HCT116 (cell line): ENCODE data around the gene MLPH. TPM values are rescaled to one million over a fixed set of nuclear protein-coding genes. Genes with fewer than 3 reads are reported as not detected.

Experiments
- ATAC-seq: fragments of 200-7000 bp; cut with Tn5 transposase; 2 replicates; pipeline ENCODE4 v1.9.1; 2020; ENCODE audit warnings: mild to moderate bottlenecking, moderate library complexity
- BruUV-seq: library from RNA; stranded (reverse); fragments of 400-500 nt; replicated peaks from 2 replicates; lab custom pipeline; 2021; lab: Mats Ljungman, UMichigan
- CTCF ChIA-PET: fragments of 300-600 bp; sonication (Branson Sonifier 250); formaldehyde crosslinking; loops from one replicate; lab custom pipeline; 2021; ENCODE audit warnings: antibody characterized with exemption; lab: Charles Lee
- POLR2A ChIA-PET: fragments of 300-600, 350-600 bp; sonication (Branson Sonifier 250); formaldehyde crosslinking; loops from one replicate; lab custom pipeline; 2021; ENCODE audit warnings: antibody characterized with exemption; lab: Charles Lee
- RAD21 ChIA-PET, 2 experiments: fragments of 300-600 bp; sonication (Branson Sonifier 250); formaldehyde crosslinking; loops; one replicate each; lab custom pipeline; 2023; ENCODE audit warnings: low total read pairs in 2 of 2; ENCODE audit not compliant: uncharacterized antibody in 2 of 2, unreplicated experiment in 2 of 2, low non-redundant PET in 1 of 2; lab: Charles Lee
- DNase-seq: peaks from one replicate; pipeline ENCODE4 v3.0.0-alpha.2; 2010; ENCODE audit warnings: low read depth, low spot score
- H2AFZ ChIP-seq: fragments of 200-600 bp; shearing (Covaris generic), sonication (generic); 2 replicates; pipeline ENCODE4 v1.6.1; 2017; ENCODE audit warnings: low read depth, mixed run types, mixed read lengths, antibody characterized with exemption, low read length; ENCODE audit not compliant: poor library complexity, severe bottlenecking
- H3K27ac ChIP-seq: 2 replicates; pipeline ENCODE4 v1.5.1; 2012; ENCODE audit warnings: low read depth, low read length
- H3K27me3 ChIP-seq: fragments of 200-600 bp; sonication (generic); 2 replicates; pipeline ENCODE4 v1.6.1; 2016; ENCODE audit warnings: mixed run types, low read length, mixed read lengths; ENCODE audit not compliant: insufficient read depth
- H3K36me3 ChIP-seq, 2 experiments: fragments of 200-500 bp in 1 of 2; fragments of 200-600 bp in 1 of 2; sonication (Bioruptor generic) in 1 of 2; sonication (generic) in 1 of 2; 2 replicates each; pipeline versions ENCODE4 v1.5.1 to v1.6.1; 2014 to 2016; ENCODE audit warnings: low read length in 2 of 2, inconsistent platforms in 1 of 2, mixed read lengths in 1 of 2, mixed run types in 1 of 2; ENCODE audit not compliant: insufficient read depth in 2 of 2, control insufficient read depth in 1 of 2
- H3K4me1 ChIP-seq, 2 experiments: fragments of 200-600 bp in 1 of 2; sonication (generic) in 1 of 2; 2 replicates each; pipeline versions ENCODE4 v1.5.1 to v1.6.1; 2012 to 2017; ENCODE audit warnings: low read length in 2 of 2, inconsistent platforms in 1 of 2, mild to moderate bottlenecking in 1 of 2, mixed read lengths in 1 of 2, mixed run types in 1 of 2, moderate library complexity in 1 of 2; ENCODE audit not compliant: insufficient read depth in 2 of 2, control insufficient read depth in 1 of 2
- H3K4me2 ChIP-seq: fragments of 200-600 bp; sonication (generic); 2 replicates; pipeline ENCODE4 v1.6.1; 2017; ENCODE audit warnings: mixed run types, low read length, mixed read lengths
- H3K4me3 ChIP-seq, 2 experiments: fragments of 200-600 bp in 1 of 2; sonication (generic) in 1 of 2; replicated peaks in 1 of 2; 2 replicates each; pipeline ENCODE4 v1.5.1; 2011 to 2016; ENCODE audit warnings: low read length in 2 of 2, control low read depth in 1 of 2, low read depth in 1 of 2, mild to moderate bottlenecking in 1 of 2, mixed read lengths in 1 of 2, mixed run types in 1 of 2
- H3K79me2 ChIP-seq: fragments of 200-600 bp; sonication (generic); 2 replicates; pipeline ENCODE4 v1.6.1; 2017; ENCODE audit warnings: mild to moderate bottlenecking, mixed run types, low read length, moderate library complexity, mixed read lengths; ENCODE audit not compliant: insufficient read depth
- H3K9ac ChIP-seq: fragments of 200-600 bp; sonication (generic); 2 replicates; pipeline ENCODE4 v1.6.1; 2016; ENCODE audit warnings: low read length, mixed read lengths
- H3K9me2 ChIP-seq: fragments of 200-600 bp; sonication (generic), shearing (Covaris generic); 2 replicates; pipeline ENCODE4 v1.6.1; 2017; ENCODE audit warnings: mixed run types, mild to moderate bottlenecking, moderate library complexity; ENCODE audit not compliant: insufficient read depth
- H3K9me3 ChIP-seq, 2 experiments: fragments of 200-500 bp in 1 of 2; fragments of 200-600 bp in 1 of 2; sonication (Bioruptor generic) in 1 of 2; sonication (generic) in 1 of 2; 2 replicates each; pipeline ENCODE4 v1.6.1; 2014 to 2017; ENCODE audit warnings: low read length in 2 of 2, mixed read lengths in 2 of 2, inconsistent platforms in 1 of 2, low read depth in 1 of 2, mild to moderate bottlenecking in 1 of 2, mixed run types in 1 of 2, moderate library complexity in 1 of 2; ENCODE audit not compliant: control insufficient read depth in 1 of 2, insufficient read depth in 1 of 2
- H4K20me1 ChIP-seq: fragments of 200-600 bp; sonication (generic), shearing (Covaris generic); 2 replicates; pipeline ENCODE4 v1.6.1; 2017; ENCODE audit warnings: mixed run types, mild to moderate bottlenecking, moderate library complexity; ENCODE audit not compliant: insufficient read depth
- CBX3 ChIP-seq: IDR thresholded peaks from 2 replicates; pipeline ENCODE4 v1.6.1; 2012; ENCODE audit warnings: low read depth
- CEBPB ChIP-seq: IDR thresholded peaks from 2 replicates; pipeline ENCODE4 v1.6.1; 2012; ENCODE audit warnings: low read depth
- EGR1 ChIP-seq: IDR thresholded peaks from 2 replicates; pipeline ENCODE4 v1.6.1; 2012; ENCODE audit warnings: low read depth
- ELF1 ChIP-seq: IDR thresholded peaks from 2 replicates; pipeline ENCODE4 v1.6.1; 2012; ENCODE audit warnings: low read depth, borderline replicate concordance
- EZH2 ChIP-seq: fragments of 200-600 bp; sonication (generic); IDR thresholded peaks from 2 replicates; pipeline ENCODE4 v1.6.1; 2017; ENCODE audit warnings: antibody characterized with exemption, mixed run types
- EZH2phosphoT487 ChIP-seq: fragments of 200-600 bp; IDR thresholded peaks from 2 replicates; pipeline ENCODE4 v1.6.1; 2018; ENCODE audit warnings: antibody characterized with exemption, borderline replicate concordance
- JUND ChIP-seq: IDR thresholded peaks from 2 replicates; pipeline ENCODE4 v1.6.1; 2012
- RAD21 ChIP-seq: IDR thresholded peaks from 2 replicates; pipeline ENCODE4 v1.6.1; 2012; ENCODE audit warnings: low read depth, mild to moderate bottlenecking
- SP1 ChIP-seq: IDR thresholded peaks from 2 replicates; pipeline ENCODE4 v1.6.1; 2012; ENCODE audit warnings: low read depth
- SRF ChIP-seq: IDR thresholded peaks from 2 replicates; pipeline ENCODE4 v1.6.1; 2012; ENCODE audit warnings: low read depth
- TCF7L2 ChIP-seq: IDR thresholded peaks from 2 replicates; pipeline ENCODE4 v1.7.0; 2011; ENCODE audit warnings: borderline replicate concordance, inconsistent platforms; ENCODE audit not compliant: insufficient read depth, insufficient read length; ENCODE audit errors: extremely low read depth
- YY1 ChIP-seq: IDR thresholded peaks from 2 replicates; pipeline ENCODE4 v1.6.1; 2011; ENCODE audit warnings: low read length, low read depth, moderate library complexity, mild to moderate bottlenecking; ENCODE audit not compliant: insufficient replicate concordance; ENCODE audit errors: extremely low read depth
- ZFX ChIP-seq: fragments of 450-650 bp; IDR thresholded peaks from 2 replicates; pipeline ENCODE4 v1.6.1; 2017
- ZNF274 ChIP-seq: fragments of 200-500 bp; sonication (Bioruptor generic); IDR thresholded peaks from 2 replicates; pipeline ENCODE4 v1.6.1; 2014; ENCODE audit warnings: mild to moderate bottlenecking, low read depth, low read length, inconsistent platforms
- intact Hi-C: fragments of 100-400 bp; cut with micrococcal nuclease; formaldehyde crosslinking; loops from 2 replicates; pipeline ENCODE4 v1.10.0; 2022
- total RNA-seq: library from RNA; stranded (reverse); gene quantifications from one replicate; pipeline ENCODE4 v1.2.1, GENCODE V29; 2021; ENCODE audit not compliant: unreplicated experiment
- TF ChIP-seq, protein P1 (sequence below): IDR thresholded peaks from 2 replicates; pipeline ENCODE4 v1.6.1; 2011; ENCODE audit warnings: mild to moderate bottlenecking, low read length, moderate library complexity; ENCODE audit not compliant: insufficient replicate concordance; ENCODE audit errors: extremely low read depth
- TF ChIP-seq, protein P2 (sequence below), 3 experiments: fragments of 200-600 bp in 1 of 3; sonication (generic) in 1 of 3; IDR thresholded peaks in 2 of 3; conservative IDR thresholded peaks in 1 of 3; 2 replicates each; pipeline ENCODE4 v1.5.1; 2012 to 2017; ENCODE audit warnings: low read depth in 2 of 3, low read length in 2 of 3, antibody characterized with exemption in 1 of 3, borderline replicate concordance in 1 of 3, control low read depth in 1 of 3, mild to moderate bottlenecking in 1 of 3, mixed read lengths in 1 of 3, mixed run types in 1 of 3, moderate library complexity in 1 of 3; ENCODE audit not compliant: insufficient read depth in 1 of 3
- TF ChIP-seq, protein P3 (sequence below): IDR thresholded peaks from 2 replicates; pipeline ENCODE4 v1.6.1; 2012

MLPH gene
- total RNA-seq, 1 experiment from 2014 or later, result 81.4 TPM

DNA sequence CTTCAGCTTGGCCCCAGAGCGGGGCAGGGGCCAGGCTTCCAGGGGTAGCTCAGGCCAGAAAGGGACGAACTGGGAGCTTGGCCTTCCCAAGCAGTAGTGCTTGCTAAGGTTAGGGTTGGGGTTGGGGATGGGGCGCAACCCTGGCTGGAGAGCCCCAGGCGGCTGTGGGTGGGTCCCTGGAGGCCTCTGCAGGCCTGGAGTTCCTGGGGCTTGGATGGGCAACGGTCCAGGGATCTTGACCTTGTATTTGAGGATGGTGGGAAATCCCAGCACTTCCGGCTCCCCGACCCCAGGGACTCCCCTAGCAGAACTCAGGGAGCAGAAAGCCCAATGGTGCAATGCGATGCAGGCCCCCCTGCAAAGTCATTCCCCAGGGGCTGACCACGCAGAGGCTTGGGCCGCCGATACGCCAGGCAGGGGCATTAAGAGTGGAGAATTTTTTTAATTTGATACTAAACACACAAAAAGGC lies 12.6 kb upstream of the MLPH start (continued):
- TF ChIP-seq, protein P1, sequence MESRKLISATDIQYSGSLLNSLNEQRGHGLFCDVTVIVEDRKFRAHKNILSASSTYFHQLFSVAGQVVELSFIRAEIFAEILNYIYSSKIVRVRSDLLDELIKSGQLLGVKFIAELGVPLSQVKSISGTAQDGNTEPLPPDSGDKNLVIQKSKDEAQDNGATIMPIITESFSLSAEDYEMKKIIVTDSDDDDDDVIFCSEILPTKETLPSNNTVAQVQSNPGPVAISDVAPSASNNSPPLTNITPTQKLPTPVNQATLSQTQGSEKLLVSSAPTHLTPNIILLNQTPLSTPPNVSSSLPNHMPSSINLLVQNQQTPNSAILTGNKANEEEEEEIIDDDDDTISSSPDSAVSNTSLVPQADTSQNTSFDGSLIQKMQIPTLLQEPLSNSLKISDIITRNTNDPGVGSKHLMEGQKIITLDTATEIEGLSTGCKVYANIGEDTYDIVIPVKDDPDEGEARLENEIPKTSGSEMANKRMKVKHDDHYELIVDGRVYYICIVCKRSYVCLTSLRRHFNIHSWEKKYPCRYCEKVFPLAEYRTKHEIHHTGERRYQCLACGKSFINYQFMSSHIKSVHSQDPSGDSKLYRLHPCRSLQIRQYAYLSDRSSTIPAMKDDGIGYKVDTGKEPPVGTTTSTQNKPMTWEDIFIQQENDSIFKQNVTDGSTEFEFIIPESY, result no peak
- TF ChIP-seq JUND (no peak), CEBPB (no peak), SRF (no peak), EGR1 (no peak), EZH2phosphoT487 (no peak), SP1 (no peak)

DNA sequence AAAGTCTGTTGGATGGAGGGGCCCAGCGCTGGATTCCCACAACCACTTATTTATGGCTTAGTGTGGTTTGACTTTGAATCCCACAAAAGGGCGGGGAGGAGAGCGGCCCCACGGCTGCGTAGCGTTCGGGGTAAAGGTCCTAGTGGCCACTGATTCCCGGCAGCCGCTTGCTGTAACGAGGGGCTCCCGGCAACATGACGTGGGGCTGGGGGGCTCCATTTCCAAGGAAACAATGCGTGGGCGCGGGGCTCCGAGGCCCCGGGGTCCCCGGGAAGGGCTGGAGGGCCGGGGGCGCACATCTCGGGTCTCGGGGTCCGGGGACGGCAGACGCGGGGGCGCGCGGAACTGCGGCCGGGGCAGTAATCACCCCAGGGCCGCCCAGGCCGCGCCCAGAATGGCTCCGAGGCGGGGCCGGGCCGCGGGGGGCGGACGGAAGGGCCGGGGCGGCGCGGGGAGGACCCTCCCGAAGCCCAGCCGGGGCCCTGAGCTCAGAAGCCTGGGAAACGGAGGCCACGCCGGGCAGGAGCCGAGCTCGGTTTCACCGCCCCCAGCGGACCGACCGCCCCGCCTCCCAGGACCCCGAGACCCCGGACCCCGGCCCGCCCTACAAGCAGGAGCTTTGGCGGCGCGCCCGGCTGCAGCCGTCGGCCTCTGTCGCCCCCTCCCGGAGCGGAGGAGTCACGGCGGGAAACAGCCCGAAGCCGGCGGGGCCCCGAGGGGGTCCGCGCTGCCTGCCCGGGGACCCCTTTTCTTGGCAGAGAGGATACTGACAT lies 11.9 kb upstream of the MLPH start:
- Histone ChIP-seq H3K27ac (peak overlapping the region; percentile 75), H4K20me1 (no peaks in the 10 kb centered on the region), H2AFZ (no peak overlapping the region), H3K4me3 (peak overlapping the region; percentile 63 to 70), H3K9me2 (no peaks in the 10 kb centered on the region), H3K9me3 (no peaks in the 10 kb centered on the region), H3K4me2 (peak overlapping the region; percentile 83), H3K9ac (peak overlapping the region; percentile 83), H3K36me3 (no peaks in the 10 kb centered on the region), H3K27me3 (no peaks in the 10 kb centered on the region), H3K79me2 (no peaks in the 10 kb centered on the region), H3K4me1 (peaks cover 3 to 24% of the 10 kb centered on the region in 2 experiments; a peak in 3 of 4 replicates)
- peak; percentile 37 for DNase-seq
- CTCF ChIA-PET, result interaction anchor here (0.6 to 2.4 kb wide), 10 partner anchors 10 to 97 kb away, joined by 3 to 24 read pairs (median 5); partner anchors contain the start of gene MLPH
- no TSS peak for BruUV-seq
- peak; percentile 85 for ATAC-seq
- intact Hi-C loops, result loop anchor here (1.0 kb wide), 1 partner anchor 37 kb away; no protein-coding TSS in a partner anchor
- RAD21 ChIA-PET, result interaction anchor here in 1 of 2 experiments (0.8 kb wide), 1 partner anchor 26 kb away, joined by 3 read pairs; no protein-coding TSS in a partner anchor
- POLR2A ChIA-PET, result interaction anchor here (1.0 kb wide), 2 partner anchors 9 to 38 kb away, joined by 3 read pairs; no protein-coding TSS in a partner anchor
- TF ChIP-seq ELF1, result no peak
- TF ChIP-seq JUND, result no peak
- TF ChIP-seq ZFX, result peak; percentile 79
- TF ChIP-seq, protein P2, sequence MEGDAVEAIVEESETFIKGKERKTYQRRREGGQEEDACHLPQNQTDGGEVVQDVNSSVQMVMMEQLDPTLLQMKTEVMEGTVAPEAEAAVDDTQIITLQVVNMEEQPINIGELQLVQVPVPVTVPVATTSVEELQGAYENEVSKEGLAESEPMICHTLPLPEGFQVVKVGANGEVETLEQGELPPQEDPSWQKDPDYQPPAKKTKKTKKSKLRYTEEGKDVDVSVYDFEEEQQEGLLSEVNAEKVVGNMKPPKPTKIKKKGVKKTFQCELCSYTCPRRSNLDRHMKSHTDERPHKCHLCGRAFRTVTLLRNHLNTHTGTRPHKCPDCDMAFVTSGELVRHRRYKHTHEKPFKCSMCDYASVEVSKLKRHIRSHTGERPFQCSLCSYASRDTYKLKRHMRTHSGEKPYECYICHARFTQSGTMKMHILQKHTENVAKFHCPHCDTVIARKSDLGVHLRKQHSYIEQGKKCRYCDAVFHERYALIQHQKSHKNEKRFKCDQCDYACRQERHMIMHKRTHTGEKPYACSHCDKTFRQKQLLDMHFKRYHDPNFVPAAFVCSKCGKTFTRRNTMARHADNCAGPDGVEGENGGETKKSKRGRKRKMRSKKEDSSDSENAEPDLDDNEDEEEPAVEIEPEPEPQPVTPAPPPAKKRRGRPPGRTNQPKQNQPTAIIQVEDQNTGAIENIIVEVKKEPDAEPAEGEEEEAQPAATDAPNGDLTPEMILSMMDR (IDR thresholded peaks at IDR 0.05 in 2 of 3, conservative IDR thresholded peaks at IDR 0.05 in 1 of 3; ENCODE audit: borderline replicate concordance in 1 of 3, insufficient read depth in 1 of 3, low read depth in 2 of 3, low read length in 2 of 3), result peak; percentile 59 to 75 (median 71)
- TF ChIP-seq, protein P3, sequence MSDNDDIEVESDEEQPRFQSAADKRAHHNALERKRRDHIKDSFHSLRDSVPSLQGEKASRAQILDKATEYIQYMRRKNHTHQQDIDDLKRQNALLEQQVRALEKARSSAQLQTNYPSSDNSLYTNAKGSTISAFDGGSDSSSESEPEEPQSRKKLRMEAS, result no peak
- TF ChIP-seq RAD21, result peak; percentile 64
- peak; percentile 69 for TF ChIP-seq EGR1
- TF ChIP-seq SRF, result no peak
- no peak for TF ChIP-seq SP1
- TF ChIP-seq TCF7L2, result no peak
- TF ChIP-seq CEBPB, result no peak
- peak; percentile 26 for TF ChIP-seq YY1
- no peak for TF ChIP-seq CBX3
- TF ChIP-seq EZH2phosphoT487, result no peak
- no peak for TF ChIP-seq EZH2
- TF ChIP-seq ZNF274, result no peak
